NB4 (cell line): ENCODE results near the gene HINT1.

Experiments used
- CTCF ChIP-seq: IDR thresholded peaks from one replicate; pipeline ENCODE4 v1.5.1; 2012; ENCODE audit warnings: low read depth, low read length
- MAX ChIP-seq: IDR thresholded peaks from 2 replicates; pipeline ENCODE4 v1.6.1; 2011; ENCODE audit warnings: low read depth, low read length
- POLR2A ChIP-seq: IDR thresholded peaks from 2 replicates; pipeline ENCODE4 v1.6.1; 2011; ENCODE audit warnings: mild to moderate bottlenecking; ENCODE audit not compliant: insufficient read length; ENCODE audit errors: extremely low read depth

- TF ChIP-seq CTCF (no peak), POLR2A (no peak), MAX (no peak)
Measured at GRCh38 chr5:131193106-131193505, 28.1 kb upstream of the HINT1 start.
